Tibial nerve (tissue), 3 donors: ENCODE measurements around the gene PLEKHA6.

Source experiments
- CTCF ChIP-seq, 5 experiments: fragments of 200-600 bp in 3 of 5; fragments of 450-650 bp in 2 of 5; sonication (generic) in 3 of 5; IDR thresholded peaks; one replicate each; pipeline ENCODE4 v1.5.1; 2016 to 2019; ENCODE audit warnings: antibody characterized with exemption in 5 of 5, mild to moderate bottlenecking in 3 of 5, moderate library complexity in 2 of 5
- POLR2A ChIP-seq, 2 donors: fragments of 450-650 bp; IDR thresholded peaks; one replicate each; pipeline ENCODE4 v1.6.1; 2017; ENCODE audit warnings: antibody characterized with exemption in 2 of 2, mild to moderate bottlenecking in 2 of 2, moderate library complexity in 2 of 2

DNA sequence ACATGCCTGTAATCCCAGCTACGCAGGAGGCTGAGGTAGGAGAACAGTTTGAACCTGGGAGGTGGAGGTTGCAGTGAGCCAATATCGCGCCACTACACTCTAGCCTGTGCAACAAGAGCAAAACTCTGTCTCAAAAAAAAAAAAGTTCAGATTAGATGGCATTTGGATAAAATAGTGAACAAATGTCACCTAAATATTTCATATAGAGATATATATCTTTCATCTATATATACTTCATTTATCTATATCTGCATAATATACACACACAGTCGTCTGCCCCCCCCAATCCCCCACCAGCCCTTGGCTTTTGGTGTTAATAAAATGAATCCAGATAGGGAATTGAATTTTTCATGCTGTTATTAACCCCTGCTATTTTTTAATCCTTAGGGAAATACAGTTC lies 46.9 kb upstream of the PLEKHA6 start:
- TF ChIP-seq POLR2A (IDR thresholded peaks at IDR 0.05) (no peak), CTCF (IDR thresholded peaks at IDR 0.05) (no peak)
